ENCODE measurements around the gene CMSS1. TPM values are rescaled to one million over a fixed set of nuclear protein-coding genes. Genes with fewer than 3 reads are reported as not detected.

Gene CMSS1
- total and polyA plus RNA-seq, 2 of the 13 experiments (the other 11 are each of a cell fraction or from before 2014, with no cell fraction given), result 6.4 to 48.7 TPM

DNA sequence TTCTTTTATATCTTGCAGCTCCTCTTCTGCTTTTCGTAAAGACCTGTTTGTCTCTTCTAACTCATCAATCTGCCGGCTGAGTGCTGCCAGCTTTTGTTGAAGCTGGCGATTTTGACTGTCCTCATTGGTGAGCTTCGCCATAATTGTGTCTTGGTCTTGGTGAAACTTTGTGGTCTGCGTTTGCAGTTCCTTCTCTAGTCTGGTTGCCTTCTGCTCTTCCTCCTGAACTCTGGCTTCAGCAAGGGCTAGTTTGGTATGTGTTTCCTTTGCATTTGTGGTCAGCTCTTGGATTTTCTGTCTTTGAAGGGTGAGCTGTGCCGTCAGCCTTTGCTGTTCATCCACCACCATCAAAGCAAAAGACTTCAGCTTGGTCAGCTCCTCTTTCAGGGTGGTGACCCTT is 32.9 kb downstream of the CMSS1 start (continued):
- 0 out of 2 replicates have a peak, but pooled peaks have one; percentile 32 for TF ChIP-seq POLR2G (IDR thresholded peaks at IDR 0.05; ENCODE audit: low read depth, low read length)

DNA sequence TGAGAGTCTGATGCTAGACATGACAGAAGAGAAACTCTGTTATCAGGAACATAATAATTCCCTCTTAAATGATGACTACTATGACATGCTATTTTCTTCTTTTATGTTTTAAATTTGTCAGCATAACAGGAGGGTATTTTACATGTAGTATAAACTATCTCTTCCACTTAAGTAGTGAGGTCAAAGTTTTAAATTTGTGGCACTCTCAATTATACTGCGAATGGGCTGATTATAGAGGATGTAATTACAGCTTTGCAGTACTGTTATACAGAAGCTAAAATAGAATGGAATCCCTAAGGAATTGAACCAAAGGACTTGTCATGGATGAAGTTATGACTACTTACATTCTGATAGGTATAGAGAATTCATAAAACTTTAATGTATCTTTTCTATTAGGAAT is 34.3 kb downstream of the CMSS1 start:
- Histone ChIP-seq H3K9me3 (ENCODE audit: low read length) (no peaks in the 10 kb centered on the region), H3K4me2 (ENCODE audit: low read depth, low read length) (no peak overlapping the region), H3K79me2 (ENCODE audit: insufficient read depth, low read length) (peaks cover 41% of the 10 kb centered on the region), H4K20me1 (ENCODE audit: insufficient read depth, low read length) (peaks cover 58% of the 10 kb centered on the region), H3K4me1 (ENCODE audit: insufficient read depth, low read length) (peaks cover 33% of the 10 kb centered on the region), H2AFZ (ENCODE audit: low read length) (no peak overlapping the region), H3K36me3 (replicated peaks in 1 of 2; ENCODE audit: control insufficient read depth in 1 of 2, insufficient read depth in 2 of 2, low read length in 2 of 2) (peaks cover 20 to 46% of the 10 kb centered on the region in 2 experiments), H3K27me3 (ENCODE audit: control insufficient read depth in 1 of 2, insufficient read depth in 2 of 2, low read length in 2 of 2) (no peaks in the 10 kb centered on the region), H3K27ac (ENCODE audit: extremely low read length, insufficient read depth, low read length) (no peak overlapping the region), H3K9ac (ENCODE audit: insufficient read depth, low read depth, low read length) (no peak overlapping the region), H3K4me3 (replicated peaks in 1 of 3; ENCODE audit: insufficient read depth in 1 of 3, low read depth in 2 of 3, low read length in 3 of 3) (no peak overlapping the region)
- TF ChIP-seq ZFP82 (CRISPR knock-in tag; IDR thresholded peaks at IDR 0.05; ENCODE audit: borderline replicate concordance) (no peak), DR1 (CRISPR knock-in tag; IDR thresholded peaks at IDR 0.05) (no peak), KDM5B (CRISPR knock-in tag; IDR thresholded peaks at IDR 0.05; ENCODE audit: borderline replicate concordance) (no peak), KDM4B (CRISPR knock-in tag; IDR thresholded peaks at IDR 0.05) (no peak)
- DNase-seq (ENCODE audit: low spot score), result no peak
- BruUV-seq (replicated peaks), result no TSS peak
- ChIA-PET CTCF (ENCODE audit: low intra/inter-chr PET ratio, low total read pairs) (no interaction called here), POLR2A (no interaction called here)
- FAIRE-seq, result no peak
- WGBS (ENCODE audit: low lambda C conversion rate), result 100% methylated on average over 1 of the region's 1 CpG
- in situ Hi-C loops (cut with HindIII; ENCODE audit: extremely low pct_ligation_motif_present, low pct_unique_long_range_greater_than_20kb) (no loop called here), intact Hi-C loops (cut with micrococcal nuclease; ENCODE audit: unreplicated experiment) (no loop called here)
- ATAC-seq, result no peak

DNA sequence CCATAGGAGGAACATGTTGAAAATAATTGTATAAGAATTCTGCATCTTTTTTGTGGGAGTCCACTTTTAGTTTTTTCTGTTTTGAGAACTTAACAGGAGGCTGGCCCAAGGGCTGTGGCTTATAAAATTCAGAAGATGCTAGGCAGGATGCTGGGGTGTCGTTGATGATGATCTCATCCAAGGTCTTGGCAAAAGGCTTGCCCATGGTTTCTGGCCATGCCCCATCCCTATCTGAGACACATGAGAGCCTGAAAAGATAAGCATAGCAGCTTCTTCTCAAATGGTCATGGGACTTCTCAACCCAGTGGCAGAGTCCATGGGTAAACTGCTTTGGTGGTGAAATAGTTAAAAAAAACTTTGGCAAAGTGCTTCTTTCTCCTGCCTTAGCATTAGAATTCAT is 35.2 kb downstream of the CMSS1 start:
- no peaks in the 10 kb centered on the region for H3K9me3 ChIP-seq (ENCODE audit: low read length)
- ChIA-PET CTCF (ENCODE audit: low intra/inter-chr PET ratio, low total read pairs) (no interaction called here), POLR2A (no interaction called here)
- H4K20me1 ChIP-seq (ENCODE audit: insufficient read depth, low read length), result peaks cover 59% of the 10 kb centered on the region
- TF ChIP-seq ZNF235 (CRISPR knock-in tag; IDR thresholded peaks at IDR 0.05; ENCODE audit: borderline replicate concordance), result no peak
- TF ChIP-seq ATM (IDR thresholded peaks at IDR 0.05; ENCODE audit: borderline replicate concordance), result no peak
- TF ChIP-seq REL (CRISPR knock-in tag; conservative IDR thresholded peaks at IDR 0.05), result no peak
- no peak for TF ChIP-seq NKX3-1 (CRISPR knock-in tag; IDR thresholded peaks at IDR 0.05)
- TF ChIP-seq, protein P1, sequence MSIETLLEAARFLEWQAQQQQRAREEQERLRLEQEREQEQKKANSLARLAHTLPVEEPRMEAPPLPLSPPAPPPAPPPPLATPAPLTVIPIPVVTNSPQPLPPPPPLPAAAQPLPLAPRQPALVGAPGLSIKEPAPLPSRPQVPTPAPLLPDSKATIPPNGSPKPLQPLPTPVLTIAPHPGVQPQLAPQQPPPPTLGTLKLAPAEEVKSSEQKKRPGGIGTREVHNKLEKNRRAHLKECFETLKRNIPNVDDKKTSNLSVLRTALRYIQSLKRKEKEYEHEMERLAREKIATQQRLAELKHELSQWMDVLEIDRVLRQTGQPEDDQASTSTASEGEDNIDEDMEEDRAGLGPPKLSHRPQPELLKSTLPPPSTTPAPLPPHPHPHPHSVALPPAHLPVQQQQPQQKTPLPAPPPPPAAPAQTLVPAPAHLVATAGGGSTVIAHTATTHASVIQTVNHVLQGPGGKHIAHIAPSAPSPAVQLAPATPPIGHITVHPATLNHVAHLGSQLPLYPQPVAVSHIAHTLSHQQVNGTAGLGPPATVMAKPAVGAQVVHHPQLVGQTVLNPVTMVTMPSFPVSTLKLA (IDR thresholded peaks at IDR 0.05), result no peak
- TF ChIP-seq ZNF652 (CRISPR knock-in tag; IDR thresholded peaks at IDR 0.05; ENCODE audit: borderline replicate concordance, low read depth), result peak; percentile 86; the same call in 1 of the 2 replicates
- TF ChIP-seq, protein P2, sequence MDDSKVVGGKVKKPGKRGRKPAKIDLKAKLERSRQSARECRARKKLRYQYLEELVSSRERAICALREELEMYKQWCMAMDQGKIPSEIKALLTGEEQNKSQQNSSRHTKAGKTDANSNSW (CRISPR knock-in tag; IDR thresholded peaks at IDR 0.05; ENCODE audit: borderline replicate concordance), result no peak
- peak; percentile 40; the same call in 1 of the 2 replicates for TF ChIP-seq POLR2G (IDR thresholded peaks at IDR 0.05; ENCODE audit: low read depth, low read length)
- no peak for TF ChIP-seq SMC3 (IDR thresholded peaks at IDR 0.05; ENCODE audit: low read length)
- peaks cover 38% of the 10 kb centered on the region for H3K4me1 ChIP-seq (ENCODE audit: insufficient read depth, low read length)
- no peak for DNase-seq (ENCODE audit: low spot score)
- no peak overlapping the region for H2AFZ ChIP-seq (ENCODE audit: low read length)
- no TSS peak for BruUV-seq (replicated peaks)
- no peak for ATAC-seq
- no peak for FAIRE-seq
- WGBS (ENCODE audit: low lambda C conversion rate), result 100% methylated on average over 1 of the region's 1 CpG
- no peak overlapping the region for H3K4me3 ChIP-seq (replicated peaks in 1 of 3; ENCODE audit: insufficient read depth in 1 of 3, low read depth in 2 of 3, low read length in 3 of 3)
- H3K79me2 ChIP-seq (ENCODE audit: insufficient read depth, low read length), result peaks cover 50% of the 10 kb centered on the region
- in situ Hi-C loops (cut with HindIII; ENCODE audit: extremely low pct_ligation_motif_present, low pct_unique_long_range_greater_than_20kb) (no loop called here), intact Hi-C loops (cut with micrococcal nuclease; ENCODE audit: unreplicated experiment) (no loop called here)
- peaks cover 20 to 46% of the 10 kb centered on the region in 2 experiments for H3K36me3 ChIP-seq (replicated peaks in 1 of 2; ENCODE audit: control insufficient read depth in 1 of 2, insufficient read depth in 2 of 2, low read length in 2 of 2)
- H3K9ac ChIP-seq (ENCODE audit: insufficient read depth, low read depth, low read length), result no peak overlapping the region
- no peak overlapping the region for H3K4me2 ChIP-seq (ENCODE audit: low read depth, low read length)
- no peak overlapping the region for H3K27ac ChIP-seq (ENCODE audit: extremely low read length, insufficient read depth, low read length)
- H3K27me3 ChIP-seq (ENCODE audit: control insufficient read depth in 1 of 2, insufficient read depth in 2 of 2, low read length in 2 of 2), result no peaks in the 10 kb centered on the region

Measured in HepG2 (cell line).